RWPE2 (cell line): ENCODE data around the gene BTBD9.

Experiments
- ATAC-seq: fragments of 200-7000 bp; cut with Tn5 transposase; 3 replicates; pipeline ENCODE4 v1.9.1; 2021; ENCODE audit warnings: low read depth
- DNase-seq: peaks from one replicate; pipeline ENCODE4 v3.0.0-alpha.2; 2020; ENCODE audit warnings: low spot score
- H3K27ac ChIP-seq: fragments of 450-650 bp; 2 replicates; pipeline ENCODE4 v1.5.1; 2017; ENCODE audit warnings: mild to moderate bottlenecking; ENCODE audit not compliant: poor library complexity, severe bottlenecking
- H3K27me3 ChIP-seq: fragments of 250-450 bp; sonication (Bioruptor Pico); 2 replicates; pipeline ENCODE4 v1.5.1; 2021; ENCODE audit warnings: mild to moderate bottlenecking, moderate library complexity; ENCODE audit not compliant: insufficient read depth, poor library complexity, severe bottlenecking
- H3K36me3 ChIP-seq: fragments of 250-450 bp; sonication (Bioruptor Pico); 2 replicates; pipeline ENCODE4 v1.5.1; 2020; ENCODE audit warnings: low read depth, mild to moderate bottlenecking, moderate library complexity
- H3K4me1 ChIP-seq: fragments of 250-450 bp; sonication (Bioruptor Pico); 2 replicates; pipeline ENCODE4 v1.5.1; 2021; ENCODE audit warnings: mild to moderate bottlenecking, moderate library complexity; ENCODE audit not compliant: insufficient read depth, poor library complexity, severe bottlenecking
- H3K4me3 ChIP-seq: fragments of 250-450 bp; sonication (Bioruptor Pico); 2 replicates; pipeline ENCODE4 v1.5.1; 2021; ENCODE audit warnings: mild to moderate bottlenecking, moderate library complexity; ENCODE audit not compliant: severe bottlenecking
- H3K9me3 ChIP-seq: fragments of 250-450 bp; sonication (Bioruptor Pico); 2 replicates; pipeline ENCODE4 v1.5.1; 2021; ENCODE audit warnings: mild to moderate bottlenecking, moderate library complexity; ENCODE audit not compliant: severe bottlenecking
- CTCF ChIP-seq: fragments of 450-650 bp; IDR thresholded peaks from one replicate; pipeline ENCODE4 v1.5.1; 2017; ENCODE audit warnings: mild to moderate bottlenecking, moderate library complexity; ENCODE audit not compliant: poor library complexity, severe bottlenecking

BTBD9 gene

GRCh38 chr6:38679668-38680067, 39.9 kb upstream of the BTBD9 start:
- peaks cover 82% of the 10 kb centered on the region for H3K36me3 ChIP-seq
- TF ChIP-seq CTCF: no peak

GRCh38 chr6:38678178-38678760, 38.5 kb upstream of the BTBD9 start:
- H3K9me3 ChIP-seq: no peaks in the 10 kb centered on the region
- DNase-seq (no peak), ATAC-seq (no peak)
- H3K27me3 ChIP-seq: no peaks in the 10 kb centered on the region
- no peak for TF ChIP-seq CTCF
- peaks cover 68% of the 10 kb centered on the region for H3K36me3 ChIP-seq
- H3K27ac ChIP-seq: no peak overlapping the region
- H3K4me3 ChIP-seq: no peak overlapping the region
- no peaks in the 10 kb centered on the region for H3K4me1 ChIP-seq

More at GRCh38 chr6:38679668-38680067, 39.9 kb upstream of the BTBD9 start:
- H3K9me3 ChIP-seq: no peaks in the 10 kb centered on the region
- H3K4me3 ChIP-seq: no peak overlapping the region
- no peak for DNase-seq
- no peaks in the 10 kb centered on the region for H3K27me3 ChIP-seq
- ATAC-seq: no peak
- H3K4me1 ChIP-seq: no peaks in the 10 kb centered on the region
- no peak overlapping the region for H3K27ac ChIP-seq

GRCh38 chr6:38676974-38677544, 37.3 kb upstream of the BTBD9 start:
- no peak for TF ChIP-seq CTCF

GRCh38 chr6:38676236-38676973, 36.7 kb upstream of the BTBD9 start:
- H3K9me3 ChIP-seq: no peaks in the 10 kb centered on the region
- ATAC-seq (no peak), DNase-seq (no peak)
- no peaks in the 10 kb centered on the region for H3K4me1 ChIP-seq
- H3K36me3 ChIP-seq: peaks cover 50% of the 10 kb centered on the region
- H3K27ac ChIP-seq: no peak overlapping the region
- no peak for TF ChIP-seq CTCF
- H3K4me3 ChIP-seq: no peak overlapping the region
- H3K27me3 ChIP-seq: no peaks in the 10 kb centered on the region

More at GRCh38 chr6:38676974-38677544, 37.3 kb upstream of the BTBD9 start:
- Histone ChIP-seq H3K36me3 (peaks cover 56% of the 10 kb centered on the region), H3K27me3 (no peaks in the 10 kb centered on the region), H3K27ac (no peak overlapping the region), H3K4me3 (no peak overlapping the region), H3K4me1 (no peaks in the 10 kb centered on the region), H3K9me3 (no peaks in the 10 kb centered on the region)
- no peak for DNase-seq
- ATAC-seq: no peak
